Measurements from ENCODE around the gene MEP1B.
"Not testable (repeated sequence)": the region's sequence is repeated elsewhere in the genome, so short reads cannot be mapped to it uniquely, and the experiment has no call there.

The MEP1B gene

DNA sequence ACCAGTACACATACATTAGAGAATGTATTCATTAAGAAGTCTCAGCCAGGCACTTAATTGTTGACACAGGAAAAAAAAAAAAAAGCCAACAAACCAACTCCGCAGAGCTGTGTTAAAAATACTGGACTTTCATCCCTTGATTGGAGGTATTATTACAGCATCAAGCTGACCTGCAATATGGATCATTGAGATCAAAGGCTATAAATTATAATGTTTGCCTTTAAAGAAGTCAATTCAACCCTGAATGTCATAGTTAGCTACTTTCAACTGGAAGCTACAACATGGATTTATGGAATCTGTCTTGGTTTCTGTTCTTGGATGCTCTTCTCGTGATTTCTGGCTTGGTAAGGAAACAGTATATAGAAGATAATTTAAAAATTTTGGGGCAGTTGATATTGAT lies at the start of gene MEP1B:
MEP1B (plus strand) TSS at position 250 of the 400 bp plus-strand sequence; CDS start at position 282, 32 bp downstream.
- no peak for DNase-seq

DNA sequence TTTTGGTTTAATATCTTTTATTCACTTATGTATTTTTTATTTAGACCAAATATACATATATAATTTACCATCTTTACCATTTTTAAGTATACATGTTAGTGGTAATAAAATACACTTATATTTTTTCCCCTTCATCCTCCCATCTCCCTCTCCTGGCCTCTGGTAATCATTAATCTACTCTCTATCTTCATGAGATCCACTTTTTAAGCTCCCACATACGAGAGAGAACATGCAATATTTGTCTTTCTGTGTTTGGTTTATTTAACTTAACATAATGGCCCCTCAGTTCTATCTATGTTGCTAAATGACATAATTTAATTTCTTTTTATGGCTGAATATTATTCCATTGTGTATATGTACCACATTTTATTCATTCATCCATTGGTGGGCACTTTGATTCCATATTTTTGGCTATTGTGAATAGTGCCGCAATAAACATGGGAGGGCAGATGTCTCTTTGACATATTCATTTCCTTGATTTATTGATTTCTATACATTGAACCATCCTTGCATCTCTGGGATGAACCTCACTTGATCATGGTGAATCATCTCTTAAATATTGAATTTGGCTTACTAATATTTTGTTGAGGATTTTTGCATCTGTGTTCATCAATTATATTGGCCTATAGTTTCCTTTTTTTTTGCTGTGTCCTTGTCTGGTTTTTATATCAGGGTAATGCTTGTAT lies 41.5 kb upstream of the MEP1B start:
- no peak for DNase-seq

DNA sequence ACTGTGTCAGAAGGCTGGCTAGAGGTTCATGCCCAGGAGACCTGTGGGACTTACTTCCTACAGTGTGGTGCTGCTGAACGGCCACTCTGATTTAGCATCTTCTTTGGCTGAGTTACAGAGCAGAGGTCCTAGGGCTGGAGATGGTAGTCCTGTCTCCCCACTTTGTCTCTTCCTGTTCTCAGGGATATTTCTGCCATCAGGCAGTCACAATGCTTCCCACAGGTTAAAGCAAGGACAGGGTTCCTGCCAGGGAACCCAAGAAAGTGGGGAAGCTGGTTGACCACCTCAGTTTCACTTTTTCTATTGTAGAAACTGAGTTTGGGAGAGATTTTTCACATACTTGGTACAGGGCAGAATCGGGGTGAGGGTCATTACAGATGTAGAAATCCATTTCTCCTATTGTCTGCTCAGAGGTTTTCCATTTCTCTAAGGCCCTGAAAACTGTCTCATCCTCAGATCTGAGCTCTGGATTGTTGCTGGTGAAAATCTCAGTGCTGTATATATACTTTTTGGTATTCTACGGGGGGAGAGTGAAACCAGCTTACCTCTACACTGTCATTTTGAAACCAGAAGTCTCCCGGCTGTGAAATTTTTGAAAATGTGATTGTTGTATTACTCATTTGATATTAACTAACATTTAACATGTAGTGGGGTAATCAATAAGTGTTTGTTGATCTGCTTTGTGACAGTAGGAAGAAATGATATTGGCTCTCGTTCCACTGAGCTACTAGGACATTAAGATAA lies 37.0 kb upstream of the MEP1B start:
- no peak for DNase-seq

DNA sequence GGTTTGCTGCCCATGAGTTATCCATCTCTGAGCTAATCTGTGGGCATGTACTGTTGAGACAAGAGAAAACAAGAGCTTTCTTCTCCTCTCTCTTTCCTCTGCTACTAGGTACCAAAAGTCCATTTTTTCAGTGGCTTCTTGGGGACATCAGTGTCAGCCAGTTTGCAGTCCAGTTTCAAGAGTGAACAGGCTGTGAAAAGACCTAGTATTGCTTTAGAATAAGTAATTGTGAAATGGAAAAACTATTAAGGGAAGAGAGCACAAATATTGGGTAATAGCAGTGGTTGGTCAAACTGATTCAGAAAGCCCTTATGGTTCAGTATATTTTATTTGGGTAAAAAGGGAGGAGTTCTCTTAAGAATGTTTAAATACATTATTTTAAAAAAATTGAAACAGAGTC lies 33.0 kb upstream of the MEP1B start:
- DNase-seq: no peak

DNA sequence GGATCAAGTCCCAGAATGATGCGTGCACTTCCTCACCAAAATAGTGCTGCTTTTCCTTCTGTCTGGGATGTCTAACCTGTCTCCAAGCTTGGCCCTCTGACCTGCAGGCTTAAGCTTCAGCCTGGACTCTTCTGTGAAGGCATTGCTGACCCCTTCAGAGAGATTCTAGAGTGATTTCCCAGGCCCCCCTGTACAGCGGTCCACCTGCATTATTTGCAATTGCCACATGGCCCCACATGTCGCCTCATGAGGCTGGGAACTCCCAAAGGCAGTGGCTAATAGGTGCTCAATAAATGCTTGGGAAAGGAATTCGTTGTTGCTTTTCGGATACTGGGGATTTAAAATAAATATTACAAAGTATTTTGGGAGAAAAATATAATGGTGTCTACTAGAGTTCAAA lies 32.3 kb upstream of the MEP1B start:
- no peak for DNase-seq

DNA sequence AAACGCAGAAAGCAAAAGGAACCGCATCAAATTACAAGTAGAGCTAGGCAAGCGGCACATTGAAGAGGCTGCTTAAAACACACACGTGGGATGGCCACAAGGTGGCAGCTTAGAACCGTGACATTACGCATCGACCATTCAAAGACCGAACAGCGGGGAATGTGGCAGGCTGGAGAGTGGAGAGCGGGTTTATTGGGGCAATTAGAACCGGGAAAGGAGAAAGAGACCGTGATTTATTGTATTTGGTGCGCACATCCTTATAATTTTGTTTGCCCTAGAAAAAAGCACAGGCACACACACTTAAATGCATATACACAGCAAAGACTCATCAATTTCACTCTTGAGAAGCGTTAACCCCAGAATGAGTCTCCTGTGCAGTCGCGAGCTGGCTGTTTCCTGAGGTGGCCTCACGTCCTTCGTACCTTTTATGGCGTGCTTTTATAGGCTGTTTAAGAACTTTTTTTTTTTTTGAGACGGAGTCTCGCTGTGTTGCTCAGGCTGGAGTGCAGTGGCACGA lies 31.7 kb upstream of the MEP1B start:
- DNase-seq: peak; percentile 93 to 95

DNA sequence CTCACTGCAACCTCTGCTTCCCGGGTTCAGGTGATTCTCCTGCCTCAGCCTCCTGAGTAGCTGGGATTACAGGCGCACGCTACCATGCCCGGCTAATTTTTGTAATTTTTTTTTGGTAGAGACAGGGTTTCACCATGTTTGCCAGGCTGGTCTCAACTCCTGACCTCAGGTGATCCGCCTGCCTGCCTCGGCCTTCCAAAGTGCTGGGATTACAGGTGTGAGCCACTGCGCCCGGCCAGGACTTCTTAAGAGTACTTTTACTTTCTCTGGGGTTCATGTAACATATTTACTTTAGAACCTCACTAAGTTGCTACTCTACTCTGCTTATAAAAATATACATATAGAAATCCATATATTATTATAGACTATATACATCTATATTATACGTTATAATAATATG lies 31.2 kb upstream of the MEP1B start:
- not testable (repeated sequence) for DNase-seq

DNA sequence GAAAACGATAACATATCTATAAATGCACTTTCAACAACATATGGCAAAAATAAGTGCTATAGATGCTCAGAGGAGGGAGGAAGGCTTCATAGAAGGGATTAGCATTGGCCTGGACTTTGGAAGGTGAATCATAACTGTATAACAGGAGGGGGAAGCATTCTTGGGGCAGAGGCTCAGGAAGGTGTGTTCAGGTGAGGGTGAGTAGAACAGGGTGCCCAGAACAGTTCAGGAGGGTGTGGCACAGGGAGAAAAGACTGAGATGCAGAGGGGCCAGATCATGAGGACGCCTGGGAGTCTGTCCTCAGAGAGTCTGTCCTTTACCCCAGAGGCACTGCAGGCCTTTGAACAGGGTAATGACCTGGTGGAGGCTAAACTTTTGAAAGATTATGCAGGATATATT lies 29.3 kb upstream of the MEP1B start:
- DNase-seq: no peak

DNA sequence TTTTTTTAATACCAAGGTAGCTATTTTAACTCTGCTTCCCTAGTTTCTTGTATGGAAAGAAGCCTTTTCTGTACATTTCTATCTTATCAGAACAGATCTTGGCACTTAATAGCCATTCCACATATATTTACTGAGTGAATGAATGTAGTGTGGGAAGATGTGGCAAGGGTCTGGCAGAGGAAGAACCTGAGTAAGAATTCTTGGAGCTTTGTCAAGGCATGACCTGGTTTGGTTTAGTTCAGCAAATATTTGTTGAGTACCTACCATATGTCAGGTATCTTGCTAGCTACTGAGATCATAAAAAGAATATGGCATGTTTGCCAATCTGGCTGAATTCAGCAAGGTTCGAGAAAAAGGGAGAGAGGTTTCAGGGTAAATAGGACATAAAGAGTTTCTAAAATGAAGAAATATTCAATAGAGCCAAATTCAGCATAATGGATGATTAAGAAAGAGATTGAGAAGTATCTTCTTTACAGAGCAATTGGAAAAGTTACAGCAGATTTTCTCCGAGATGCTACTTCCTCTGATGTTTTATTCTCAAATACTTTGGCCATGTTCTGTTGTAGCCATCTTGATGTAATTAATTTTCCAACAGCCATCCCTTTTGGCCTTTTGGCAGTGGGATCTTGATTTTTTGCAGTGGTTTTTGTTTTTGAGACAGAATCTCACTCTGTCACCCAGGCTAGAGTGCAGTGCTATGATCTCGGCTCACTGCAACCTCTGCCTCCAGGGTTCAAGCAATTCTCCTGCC lies 21.7 kb upstream of the MEP1B start:
- no peak for DNase-seq

DNA sequence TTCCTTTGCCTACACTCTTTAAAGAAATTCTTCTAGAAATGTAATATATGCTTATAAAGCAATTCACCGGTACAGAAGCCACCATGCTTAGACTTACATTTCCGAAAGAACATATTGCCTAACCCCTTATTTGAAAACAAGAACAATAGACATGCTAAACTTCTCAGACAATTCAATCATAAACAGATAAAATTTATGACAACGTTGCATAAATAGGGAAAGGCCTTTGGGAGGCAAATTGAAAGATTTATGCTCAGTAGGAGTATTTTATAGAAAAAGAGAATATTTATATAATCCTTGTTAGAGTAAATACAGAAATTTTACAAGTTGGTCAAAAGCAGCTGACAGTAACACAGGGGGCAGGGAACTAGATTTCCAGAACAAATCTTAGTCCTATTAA lies 16.2 kb upstream of the MEP1B start:
- DNase-seq: no peak

DNA sequence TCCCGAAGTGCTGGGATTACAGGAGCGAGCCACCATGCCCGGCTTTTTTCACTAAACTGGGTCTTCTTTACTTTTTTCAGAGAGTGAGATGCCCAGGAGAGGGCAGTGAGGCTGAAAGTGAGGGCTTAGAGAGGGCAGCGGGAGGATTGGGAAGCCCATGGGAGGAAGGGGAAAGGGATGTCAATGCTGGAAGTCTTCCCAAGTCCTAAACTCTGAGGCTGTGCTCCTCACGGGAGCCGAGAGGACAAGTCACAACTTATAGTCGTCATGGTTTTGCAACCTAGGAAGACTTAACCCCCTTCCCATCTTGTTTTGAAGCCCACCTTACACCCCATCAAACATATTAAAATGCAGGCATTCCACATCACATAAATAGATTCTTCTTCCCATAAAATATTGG lies 15.1 kb upstream of the MEP1B start:
- DNase-seq: no peak

DNA sequence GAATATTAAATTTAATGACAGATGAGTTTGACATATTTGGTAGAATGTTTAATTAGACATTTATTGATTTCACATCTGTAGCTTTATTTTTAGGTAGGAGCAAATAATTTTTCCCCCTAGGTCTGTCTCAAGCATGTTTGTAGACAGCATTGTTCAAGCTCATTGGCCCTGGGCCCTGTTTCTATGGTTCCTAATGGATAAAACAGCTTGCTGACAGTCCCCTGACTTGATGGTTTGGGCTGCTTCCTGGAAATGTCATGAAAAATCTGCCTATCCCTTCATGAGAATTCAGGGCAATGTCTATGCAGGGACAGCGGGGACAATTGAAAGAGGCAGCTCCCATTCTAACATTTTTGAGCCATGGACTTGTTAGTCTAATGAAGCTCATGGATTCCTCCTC lies 14.6 kb upstream of the MEP1B start:
- peak; percentile 19 to 63 for DNase-seq

DNA sequence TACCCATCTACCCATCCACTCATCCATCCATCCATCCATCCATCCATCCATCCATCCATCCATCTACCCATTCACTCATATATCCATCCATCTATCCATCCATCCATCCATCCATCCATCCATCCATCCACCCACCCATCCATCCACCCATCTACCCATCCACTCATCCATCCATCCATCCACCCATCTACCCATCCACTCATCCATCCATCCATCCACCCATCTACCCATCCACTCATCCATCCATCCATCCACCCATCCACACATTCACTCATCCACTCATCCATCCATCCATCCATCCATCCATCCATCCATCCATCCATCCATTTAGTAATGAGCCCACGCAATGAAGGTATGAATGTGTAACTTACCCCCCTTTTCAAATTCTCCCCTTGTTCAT lies 13.1 kb upstream of the MEP1B start:
- not testable (repeated sequence) for DNase-seq

DNA sequence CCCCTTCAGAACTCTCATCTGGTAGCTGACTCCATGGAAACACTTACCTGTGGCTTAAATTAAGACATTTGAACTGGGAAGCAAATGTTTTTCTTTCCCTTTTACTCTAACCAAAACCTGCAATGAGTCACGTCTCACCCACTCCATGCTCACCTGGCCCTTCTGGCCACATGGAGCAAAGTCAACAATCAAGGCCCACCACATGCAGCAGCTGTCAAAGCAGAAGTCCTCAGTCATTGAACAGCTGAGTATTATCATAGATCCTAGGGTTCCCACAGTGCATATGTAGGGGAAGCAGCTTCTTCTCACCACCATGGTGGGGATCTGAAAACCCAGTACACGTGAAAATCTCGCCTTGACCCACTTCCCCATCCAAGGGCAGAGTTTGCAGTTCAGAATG lies 12.3 kb upstream of the MEP1B start:
- DNase-seq: peak in 1 of 2 experiments; percentile 27

DNA sequence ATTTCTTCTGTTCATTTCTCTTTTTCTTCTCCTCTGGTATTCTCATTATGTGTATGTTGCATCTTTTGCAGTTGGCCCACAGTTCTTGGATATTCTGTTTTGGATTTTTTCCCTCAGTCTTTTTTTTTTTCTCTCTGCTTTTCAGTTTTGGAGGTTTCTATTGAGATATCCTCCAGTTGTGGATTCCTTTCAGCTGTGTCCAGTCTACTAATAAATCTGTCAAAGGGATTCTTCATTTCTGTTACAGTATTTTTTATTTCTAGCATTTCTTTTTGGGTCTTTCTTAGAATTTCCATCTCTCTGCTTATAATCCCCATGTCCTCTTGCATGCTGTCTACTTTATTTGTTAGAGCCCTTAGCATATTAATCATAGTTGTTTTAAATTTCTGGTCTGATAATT lies 6.3 kb upstream of the MEP1B start:
- no peak for DNase-seq

DNA sequence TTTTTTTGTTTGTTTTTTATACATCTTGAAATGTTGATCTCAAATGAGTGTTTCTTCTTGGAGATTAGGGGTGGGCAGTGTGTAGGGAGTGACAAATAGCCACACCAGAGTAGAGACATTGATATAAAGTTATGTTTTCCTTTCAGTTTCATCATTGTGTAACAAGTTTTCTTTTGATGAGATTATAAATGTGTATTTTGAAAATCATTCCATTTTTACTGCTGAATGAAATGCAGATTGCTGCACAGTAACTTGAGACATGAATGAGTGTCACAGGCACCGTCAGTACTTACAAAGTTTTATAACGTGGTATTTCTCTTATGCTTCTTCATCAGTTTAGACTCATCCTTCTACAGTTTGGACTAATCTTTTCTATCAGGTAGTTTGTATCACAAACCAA lies 370 bp downstream of the MEP1B start:
- no peak for DNase-seq

DNA sequence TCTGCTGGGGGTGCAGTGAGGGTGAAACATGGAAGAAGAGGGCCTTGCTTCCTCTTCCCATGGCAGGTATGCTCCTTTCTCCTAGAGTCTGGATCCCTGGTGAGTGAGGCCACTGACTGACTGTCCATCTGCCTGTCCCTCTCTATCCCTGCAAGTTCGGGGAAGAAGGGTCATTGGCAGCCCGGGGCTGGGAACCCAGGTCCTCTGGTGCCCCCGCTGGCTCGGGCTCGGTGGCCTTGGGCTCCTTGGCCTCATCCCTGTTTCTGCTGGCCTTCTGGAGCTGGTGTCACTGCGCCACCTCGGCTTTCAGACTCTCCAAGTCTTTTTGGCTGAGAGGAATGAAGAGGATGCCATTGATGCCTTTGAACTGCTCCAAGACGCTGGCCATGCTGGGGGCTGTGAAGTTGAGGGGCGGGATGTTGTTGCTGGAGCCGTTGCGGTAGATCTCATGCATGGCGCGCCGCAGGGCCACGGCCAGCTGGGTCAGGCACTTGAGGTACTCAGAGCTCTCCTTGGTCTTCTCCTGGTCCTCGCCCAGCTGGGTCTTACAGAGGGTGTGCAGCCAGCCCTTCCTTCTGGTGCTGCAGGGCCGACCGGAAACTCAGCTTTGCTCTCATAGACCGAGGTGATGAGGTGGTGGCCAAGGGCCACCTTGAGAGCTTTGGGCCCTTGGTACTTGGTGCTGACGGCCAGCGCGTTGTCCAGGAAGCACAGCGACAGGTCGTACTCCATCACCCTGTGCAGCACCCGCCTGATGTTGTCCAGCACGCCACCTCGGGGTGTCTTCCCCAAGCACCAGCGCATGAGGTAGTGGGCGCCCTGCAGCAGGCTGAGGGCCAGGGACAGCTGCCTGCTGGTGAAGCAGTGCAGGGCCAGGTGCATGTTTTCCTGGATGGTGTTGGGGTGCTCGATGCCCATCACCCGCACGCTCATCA lies 6.3 kb downstream of the MEP1B start:
- DNase-seq: no peak

DNA sequence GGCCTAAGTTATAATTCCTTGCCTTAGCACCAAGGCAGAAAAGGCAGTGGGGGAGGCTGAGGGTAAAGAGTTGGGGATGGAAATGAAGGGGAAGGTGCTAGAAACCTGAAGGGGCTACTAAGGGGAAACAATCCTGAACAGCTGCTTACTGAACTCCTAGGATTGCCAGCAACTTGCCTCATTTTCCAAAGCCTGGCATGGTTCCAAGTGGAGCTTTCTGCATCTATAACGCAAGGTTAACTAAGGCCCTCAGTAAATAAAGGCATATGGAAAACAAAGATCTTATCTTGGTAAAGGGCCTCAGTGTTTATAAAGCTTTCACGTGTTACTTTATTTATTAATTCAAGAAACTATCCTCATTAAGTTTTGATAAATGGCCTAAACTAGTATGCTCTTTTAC lies 10.9 kb downstream of the MEP1B start:
- DNase-seq: peak in 1 of 2 experiments; percentile 13

DNA sequence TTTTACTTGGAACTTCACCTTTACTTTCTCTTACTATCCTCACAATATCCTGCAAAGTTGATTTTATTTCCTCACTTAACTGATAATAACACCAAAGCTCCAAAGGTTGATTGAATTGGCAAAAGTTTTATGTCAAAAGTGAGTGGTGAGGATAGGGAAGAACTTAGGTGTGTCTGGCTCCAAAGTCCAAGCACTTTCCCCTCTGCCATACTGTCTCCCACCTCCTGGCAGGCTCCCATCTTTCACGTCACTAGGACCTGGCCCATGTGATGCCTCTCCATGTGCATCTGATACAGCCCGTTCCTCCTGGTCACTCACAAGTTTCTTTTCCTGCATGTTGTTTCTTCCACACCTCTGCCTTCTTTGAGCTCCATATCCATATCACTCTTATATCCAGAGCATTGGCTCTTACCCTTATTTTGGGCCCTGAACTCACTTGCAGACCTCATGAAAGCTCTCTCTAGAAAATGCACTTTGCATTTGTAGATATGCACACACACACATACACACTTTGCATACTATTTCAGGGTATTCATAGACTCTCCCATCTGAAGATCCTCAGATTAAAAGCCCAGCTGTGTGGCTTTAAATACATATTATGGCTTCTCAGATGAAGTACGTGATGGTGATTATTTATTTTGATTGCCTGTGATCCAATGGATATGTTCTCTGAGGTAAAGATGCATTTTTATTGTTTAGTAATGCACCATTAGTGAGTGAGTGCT lies 12.3 kb downstream of the MEP1B start:
- DNase-seq: no peak

DNA sequence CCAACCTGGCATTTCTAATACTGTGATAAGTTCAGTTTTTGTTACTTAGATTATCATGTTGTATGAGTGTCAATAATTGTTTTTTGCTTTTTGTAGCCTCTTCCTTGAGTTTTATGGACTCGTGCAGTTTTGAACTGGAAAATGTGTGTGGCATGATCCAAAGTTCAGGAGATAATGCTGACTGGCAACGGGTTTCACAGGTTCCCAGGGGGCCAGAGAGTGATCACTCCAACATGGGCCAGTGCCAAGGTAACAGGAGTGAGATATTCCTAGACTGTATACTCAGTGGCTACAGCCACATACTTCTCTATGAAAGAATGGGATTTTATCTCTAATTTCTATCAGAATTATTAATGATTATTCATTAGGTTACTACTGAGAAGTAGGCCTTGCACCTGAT lies 18.2 kb downstream of the MEP1B start:
- no peak for DNase-seq

DNA sequence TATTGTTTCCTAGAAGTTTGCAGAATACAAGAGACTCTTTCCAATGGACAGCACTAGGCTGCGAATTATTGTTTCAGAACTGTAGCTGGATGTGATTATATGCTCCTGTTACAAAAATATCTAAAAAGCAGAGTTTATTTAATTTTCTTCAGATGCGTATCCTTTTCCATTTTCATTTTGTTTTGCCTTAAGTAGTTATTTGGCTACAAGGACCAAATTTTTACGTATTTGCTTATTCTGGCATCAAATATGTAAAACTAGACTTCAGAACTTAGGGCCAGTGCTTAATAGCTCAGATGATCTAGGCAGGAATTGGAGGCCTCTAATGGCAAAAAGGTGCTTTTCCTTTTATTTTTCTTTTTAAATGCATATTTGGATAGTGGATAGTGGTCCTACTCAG lies 18.7 kb downstream of the MEP1B start:
- no peak for DNase-seq

All from NCI-H2081 (cell line).